ENCODE results near the gene RSRC1. TPM values are rescaled to one million over a fixed set of nuclear protein-coding genes. Genes with fewer than 3 reads are reported as not detected.
A peak's percentile ranks its signal among the peaks of the same experiment; 100 is the strongest.

RSRC1 gene
- total and polyA plus RNA-seq, 2 of the 13 experiments (the other 11 are each of a cell fraction or from before 2014, with no cell fraction given): 4.9 to 63.0 TPM

DNA sequence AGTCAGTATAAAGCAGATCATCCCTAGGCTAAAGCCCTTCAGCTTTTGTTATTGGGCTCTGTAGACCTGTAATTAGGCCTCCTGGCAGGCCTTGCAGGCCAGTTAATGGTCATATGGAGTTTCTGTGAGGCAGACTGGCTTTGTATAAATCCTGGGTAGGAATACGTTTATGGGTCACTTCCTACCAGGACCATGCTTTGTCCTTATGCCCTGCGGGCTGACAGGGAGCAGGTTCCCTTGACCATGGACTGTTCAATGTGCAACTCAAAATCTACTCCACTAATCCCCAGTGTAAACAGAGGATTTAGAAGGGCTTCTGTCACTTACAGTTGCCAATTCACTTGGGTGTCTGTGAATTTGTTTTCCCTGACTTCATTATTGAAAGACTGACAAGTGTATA is 258.4 kb downstream of the RSRC1 start (continued):
- no peak for TF ChIP-seq ZFYVE20 (CRISPR knock-in tag; IDR thresholded peaks at IDR 0.05; ENCODE audit: borderline replicate concordance, low read depth)
- 0 out of 2 replicates have a peak, but pooled peaks have one; percentile 46 for TF ChIP-seq ZNF670 (CRISPR knock-in tag; IDR thresholded peaks at IDR 0.05; ENCODE audit: borderline replicate concordance)
- TF ChIP-seq, protein P1, sequence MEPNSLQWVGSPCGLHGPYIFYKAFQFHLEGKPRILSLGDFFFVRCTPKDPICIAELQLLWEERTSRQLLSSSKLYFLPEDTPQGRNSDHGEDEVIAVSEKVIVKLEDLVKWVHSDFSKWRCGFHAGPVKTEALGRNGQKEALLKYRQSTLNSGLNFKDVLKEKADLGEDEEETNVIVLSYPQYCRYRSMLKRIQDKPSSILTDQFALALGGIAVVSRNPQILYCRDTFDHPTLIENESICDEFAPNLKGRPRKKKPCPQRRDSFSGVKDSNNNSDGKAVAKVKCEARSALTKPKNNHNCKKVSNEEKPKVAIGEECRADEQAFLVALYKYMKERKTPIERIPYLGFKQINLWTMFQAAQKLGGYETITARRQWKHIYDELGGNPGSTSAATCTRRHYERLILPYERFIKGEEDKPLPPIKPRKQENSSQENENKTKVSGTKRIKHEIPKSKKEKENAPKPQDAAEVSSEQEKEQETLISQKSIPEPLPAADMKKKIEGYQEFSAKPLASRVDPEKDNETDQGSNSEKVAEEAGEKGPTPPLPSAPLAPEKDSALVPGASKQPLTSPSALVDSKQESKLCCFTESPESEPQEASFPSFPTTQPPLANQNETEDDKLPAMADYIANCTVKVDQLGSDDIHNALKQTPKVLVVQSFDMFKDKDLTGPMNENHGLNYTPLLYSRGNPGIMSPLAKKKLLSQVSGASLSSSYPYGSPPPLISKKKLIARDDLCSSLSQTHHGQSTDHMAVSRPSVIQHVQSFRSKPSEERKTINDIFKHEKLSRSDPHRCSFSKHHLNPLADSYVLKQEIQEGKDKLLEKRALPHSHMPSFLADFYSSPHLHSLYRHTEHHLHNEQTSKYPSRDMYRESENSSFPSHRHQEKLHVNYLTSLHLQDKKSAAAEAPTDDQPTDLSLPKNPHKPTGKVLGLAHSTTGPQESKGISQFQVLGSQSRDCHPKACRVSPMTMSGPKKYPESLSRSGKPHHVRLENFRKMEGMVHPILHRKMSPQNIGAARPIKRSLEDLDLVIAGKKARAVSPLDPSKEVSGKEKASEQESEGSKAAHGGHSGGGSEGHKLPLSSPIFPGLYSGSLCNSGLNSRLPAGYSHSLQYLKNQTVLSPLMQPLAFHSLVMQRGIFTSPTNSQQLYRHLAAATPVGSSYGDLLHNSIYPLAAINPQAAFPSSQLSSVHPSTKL (CRISPR knock-in tag; IDR thresholded peaks at IDR 0.05): peak; percentile 96
- no peak for TF ChIP-seq ZFP90 (CRISPR knock-in tag; IDR thresholded peaks at IDR 0.05; ENCODE audit: borderline replicate concordance)
- peak; percentile 93 for TF ChIP-seq SALL1 (CRISPR knock-in tag; IDR thresholded peaks at IDR 0.05)
- TF ChIP-seq NR2C2 (CRISPR knock-in tag; IDR thresholded peaks at IDR 0.05; ENCODE audit: borderline replicate concordance): peak; percentile 61
- TF ChIP-seq ISL2 (CRISPR knock-in tag; IDR thresholded peaks at IDR 0.05): peak; percentile 76
- TF ChIP-seq, protein P2, sequence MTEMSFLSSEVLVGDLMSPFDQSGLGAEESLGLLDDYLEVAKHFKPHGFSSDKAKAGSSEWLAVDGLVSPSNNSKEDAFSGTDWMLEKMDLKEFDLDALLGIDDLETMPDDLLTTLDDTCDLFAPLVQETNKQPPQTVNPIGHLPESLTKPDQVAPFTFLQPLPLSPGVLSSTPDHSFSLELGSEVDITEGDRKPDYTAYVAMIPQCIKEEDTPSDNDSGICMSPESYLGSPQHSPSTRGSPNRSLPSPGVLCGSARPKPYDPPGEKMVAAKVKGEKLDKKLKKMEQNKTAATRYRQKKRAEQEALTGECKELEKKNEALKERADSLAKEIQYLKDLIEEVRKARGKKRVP (CRISPR knock-in tag; IDR thresholded peaks at IDR 0.05): 0 out of 4 replicates have a peak, but pooled peaks of 1 of the 2 experiments have one; percentile 24
- TF ChIP-seq U2AF2 (IDR thresholded peaks at IDR 0.05; ENCODE audit: low read depth, low read length): no peak
- TF ChIP-seq ZFP82 (CRISPR knock-in tag; IDR thresholded peaks at IDR 0.05; ENCODE audit: borderline replicate concordance): no peak
- TF ChIP-seq, protein P3, sequence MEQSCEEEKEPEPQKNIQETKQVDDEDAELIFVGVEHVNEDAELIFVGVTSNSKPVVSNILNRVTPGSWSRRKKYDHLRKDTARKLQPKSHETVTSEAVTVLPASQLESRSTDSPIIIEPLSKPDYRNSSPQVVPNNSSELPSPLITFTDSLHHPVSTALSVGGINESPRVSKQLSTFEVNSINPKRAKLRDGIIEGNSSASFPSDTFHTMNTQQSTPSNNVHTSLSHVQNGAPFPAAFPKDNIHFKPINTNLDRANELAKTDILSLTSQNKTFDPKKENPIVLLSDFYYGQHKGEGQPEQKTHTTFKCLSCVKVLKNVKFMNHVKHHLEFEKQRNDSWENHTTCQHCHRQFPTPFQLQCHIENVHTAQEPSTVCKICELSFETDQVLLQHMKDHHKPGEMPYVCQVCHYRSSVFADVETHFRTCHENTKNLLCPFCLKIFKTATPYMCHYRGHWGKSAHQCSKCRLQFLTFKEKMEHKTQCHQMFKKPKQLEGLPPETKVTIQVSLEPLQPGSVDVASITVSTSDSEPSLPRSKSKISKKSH (CRISPR knock-in tag; IDR thresholded peaks at IDR 0.05; ENCODE audit: borderline replicate concordance): no peak
- TF ChIP-seq TBL1XR1 (IDR thresholded peaks at IDR 0.05; ENCODE audit: borderline replicate concordance, low read length, partially characterized antibody): no peak
- no peak for TF ChIP-seq AGO2 (optimal IDR thresholded peaks at IDR 0.05; ENCODE audit: low read depth, low read length)
- TF ChIP-seq GATAD2A (CRISPR knock-in tag; IDR thresholded peaks at IDR 0.05): peak; percentile 95
- TF ChIP-seq PAWR (CRISPR knock-in tag; IDR thresholded peaks at IDR 0.05; ENCODE audit: borderline replicate concordance): no peak
- TF ChIP-seq SKI (IDR thresholded peaks at IDR 0.05; ENCODE audit: partially characterized antibody): peak; percentile 66
- no peak for TF ChIP-seq ZNF280D (CRISPR knock-in tag; IDR thresholded peaks at IDR 0.05)
- no peak for TF ChIP-seq SP4 (CRISPR knock-in tag; IDR thresholded peaks at IDR 0.05)
- peak; percentile 93 for TF ChIP-seq POGZ (CRISPR knock-in tag; IDR thresholded peaks at IDR 0.05)

All from HepG2 (cell line).